Anterior cingulate cortex (tissue), 58 donors: ENCODE results near the gene YIPF2.

ENCODE experiments used
- DNase-seq, 58 donors: peaks; one replicate each; lab custom pipeline; 2025; lab: John Stamatoyannopoulos, UW

Gene YIPF2

GRCh38 chr19:10913716-10914340 is 14.6 kb downstream of the YIPF2 start:
- no peak for DNase-seq

- DNase-seq = no peak
Observed at GRCh38 chr19:10912619-10913018, 15.8 kb downstream of the YIPF2 start.

- no peak for DNase-seq
Observed at GRCh38 chr19:10911579-10912363, 16.7 kb downstream of the YIPF2 start.

GRCh38 chr19:10908380-10908960 is 20.0 kb downstream of the YIPF2 start:
- no peak for DNase-seq

- DNase-seq = no peak
Observed at GRCh38 chr19:10907925-10908324, 20.5 kb downstream of the YIPF2 start.

- peak in 23 of 58 donors; percentile 5 to 54 (median 25) for DNase-seq
Observed at GRCh38 chr19:10899151-10899653, 29.2 kb downstream of the YIPF2 start.

GRCh38 chr19:10898633-10899032 is 29.8 kb downstream of the YIPF2 start:
- DNase-seq = no peak

GRCh38 chr19:10896851-10897526 is 31.4 kb downstream of the YIPF2 start:
- no peak for DNase-seq

GRCh38 chr19:10895920-10896319 is 32.5 kb downstream of the YIPF2 start:
- no peak for DNase-seq

- no peak for DNase-seq
Observed at GRCh38 chr19:10895363-10895762, 33.1 kb downstream of the YIPF2 start.

- no peak for DNase-seq
Observed at GRCh38 chr19:10894911-10895213, 33.6 kb downstream of the YIPF2 start.

GRCh38 chr19:10892256-10892655 is 36.2 kb downstream of the YIPF2 start:
- DNase-seq = no peak

GRCh38 chr19:10891405-10892086 is 36.9 kb downstream of the YIPF2 start:
- DNase-seq = peak in 9 of 58 donors; percentile 3 to 39 (median 15)

- DNase-seq = no peak
Observed at GRCh38 chr19:10889880-10890279, 38.6 kb downstream of the YIPF2 start.

- DNase-seq = peak in 8 of 58 donors; percentile 10 to 40 (median 20)
Observed at GRCh38 chr19:10888421-10888866, 40.0 kb downstream of the YIPF2 start.

- peak in 2 of 58 donors; percentile 14 to 18 for DNase-seq
Observed at GRCh38 chr19:10887616-10888367, 40.6 kb downstream of the YIPF2 start.

- no peak for DNase-seq
Observed at GRCh38 chr19:10885201-10886169, 43.0 kb downstream of the YIPF2 start.

- no peak for DNase-seq
Observed at GRCh38 chr19:10884274-10884673, 44.2 kb downstream of the YIPF2 start.

GRCh38 chr19:10882108-10882457 is 46.4 kb downstream of the YIPF2 start:
- DNase-seq = no peak
